ENCODE measurements around the gene PRR5. TPM values are rescaled to one million over a fixed set of nuclear protein-coding genes. Genes with fewer than 3 reads are reported as not detected.

Gene PRR5
- total and polyA plus RNA-seq, 2 donors (not counting 1 experiment from before 2014, with no cell fraction given) = 18.4 to 36.1 TPM

DNA sequence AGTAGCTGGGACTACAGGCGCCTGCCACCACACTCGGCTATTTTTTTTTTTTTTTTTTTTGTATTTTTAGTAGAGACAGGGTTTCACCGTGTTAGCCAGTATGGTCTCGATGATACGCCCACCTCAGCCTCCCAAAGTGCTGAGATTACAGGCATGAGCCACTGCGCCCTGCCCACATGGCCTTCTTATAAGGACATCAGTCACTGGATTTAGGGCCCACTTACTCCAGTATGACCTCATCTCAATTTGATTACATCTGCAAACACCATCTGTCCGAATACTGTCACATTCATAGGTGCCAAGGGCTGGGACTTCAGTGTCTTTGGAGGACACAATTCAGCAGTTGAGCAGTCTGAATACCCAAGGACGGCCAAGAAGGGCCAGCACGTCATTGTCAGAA lies 8.2 kb upstream of the PRR5 start:
- Histone ChIP-seq H3K4me2 (replicated peaks; ENCODE audit: low read depth, low read length, poor library complexity, severe bottlenecking) (no peak overlapping the region), H3K27me3 (replicated peaks in 1 of 4; ENCODE audit: control extremely low read depth in 1 of 4, control insufficient read depth in 3 of 4, insufficient read depth in 4 of 4, low read length in 3 of 4) (peaks cover 0 to 2% (median 0%) of the 10 kb centered on the region in 4 experiments), H3K27ac (ENCODE audit: low read length in 2 of 2) (no peak overlapping the region), H3K4me1 (ENCODE audit: control insufficient read depth in 2 of 2, insufficient read depth in 2 of 2, low read length in 2 of 2) (peaks cover 0 to 3% of the 10 kb centered on the region in 2 donors), H4K20me1 (ENCODE audit: control insufficient read depth, insufficient read depth, low read length, poor library complexity, severe bottlenecking) (no peaks in the 10 kb centered on the region), H3K9me3 (ENCODE audit: control extremely low read depth in 1 of 3, control insufficient read depth in 2 of 3, insufficient read depth in 1 of 3, low read length in 2 of 3) (no peaks in the 10 kb centered on the region), H3K79me2 (ENCODE audit: control insufficient read depth, insufficient read depth, low read length) (no peaks in the 10 kb centered on the region), H3K36me3 (replicated peaks in 1 of 2; ENCODE audit: control extremely low read depth in 1 of 2, control insufficient read depth in 1 of 2, extremely low read depth in 1 of 2, insufficient read depth in 2 of 2, low read length in 1 of 2) (no peaks in the 10 kb centered on the region), H3K4me3 (ENCODE audit: control extremely low read depth in 1 of 5, extremely low read depth in 1 of 5, insufficient read depth in 1 of 5, low read depth in 2 of 5, low read length in 4 of 5) (no peak overlapping the region), H2AFZ (ENCODE audit: insufficient read depth, low read depth, low read length, poor library complexity, severe bottlenecking) (no peak overlapping the region), H3K9ac (ENCODE audit: low read length) (no peak overlapping the region)
- intact Hi-C loops (cut with micrococcal nuclease) = no loop called here
- H3K27me3 Mint-ChIP-seq = no peaks in the 10 kb centered on the region
- no peak overlapping the region for H3K4me3 Mint-ChIP-seq
- no peak for ATAC-seq (ENCODE audit: low read depth)
- no peak for DNase-seq
- ChIA-PET POLR2A (interaction anchor here (0.6 kb wide), 1 partner anchor 1065 kb away, joined by 6 read pairs; no protein-coding TSS in a partner anchor), CTCF (no interaction called here)
- H3K4me1 Mint-ChIP-seq = no peaks in the 10 kb centered on the region
- no peak overlapping the region for H3K27ac Mint-ChIP-seq
- TF ChIP-seq, protein P1, sequence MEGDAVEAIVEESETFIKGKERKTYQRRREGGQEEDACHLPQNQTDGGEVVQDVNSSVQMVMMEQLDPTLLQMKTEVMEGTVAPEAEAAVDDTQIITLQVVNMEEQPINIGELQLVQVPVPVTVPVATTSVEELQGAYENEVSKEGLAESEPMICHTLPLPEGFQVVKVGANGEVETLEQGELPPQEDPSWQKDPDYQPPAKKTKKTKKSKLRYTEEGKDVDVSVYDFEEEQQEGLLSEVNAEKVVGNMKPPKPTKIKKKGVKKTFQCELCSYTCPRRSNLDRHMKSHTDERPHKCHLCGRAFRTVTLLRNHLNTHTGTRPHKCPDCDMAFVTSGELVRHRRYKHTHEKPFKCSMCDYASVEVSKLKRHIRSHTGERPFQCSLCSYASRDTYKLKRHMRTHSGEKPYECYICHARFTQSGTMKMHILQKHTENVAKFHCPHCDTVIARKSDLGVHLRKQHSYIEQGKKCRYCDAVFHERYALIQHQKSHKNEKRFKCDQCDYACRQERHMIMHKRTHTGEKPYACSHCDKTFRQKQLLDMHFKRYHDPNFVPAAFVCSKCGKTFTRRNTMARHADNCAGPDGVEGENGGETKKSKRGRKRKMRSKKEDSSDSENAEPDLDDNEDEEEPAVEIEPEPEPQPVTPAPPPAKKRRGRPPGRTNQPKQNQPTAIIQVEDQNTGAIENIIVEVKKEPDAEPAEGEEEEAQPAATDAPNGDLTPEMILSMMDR (IDR thresholded peaks at IDR 0.05) = no peak
- no peak for TF ChIP-seq EZH2 (IDR thresholded peaks at IDR 0.05; ENCODE audit: borderline replicate concordance, insufficient read depth, low read depth, low read length, poor library complexity, severe bottlenecking)
- 100% methylated on average over 5 of the region's 9 CpGs for WGBS (ENCODE audit: insufficient coverage)
- no peaks in the 10 kb centered on the region for H3K9me3 Mint-ChIP-seq (ENCODE audit: insufficient read depth)

DNA sequence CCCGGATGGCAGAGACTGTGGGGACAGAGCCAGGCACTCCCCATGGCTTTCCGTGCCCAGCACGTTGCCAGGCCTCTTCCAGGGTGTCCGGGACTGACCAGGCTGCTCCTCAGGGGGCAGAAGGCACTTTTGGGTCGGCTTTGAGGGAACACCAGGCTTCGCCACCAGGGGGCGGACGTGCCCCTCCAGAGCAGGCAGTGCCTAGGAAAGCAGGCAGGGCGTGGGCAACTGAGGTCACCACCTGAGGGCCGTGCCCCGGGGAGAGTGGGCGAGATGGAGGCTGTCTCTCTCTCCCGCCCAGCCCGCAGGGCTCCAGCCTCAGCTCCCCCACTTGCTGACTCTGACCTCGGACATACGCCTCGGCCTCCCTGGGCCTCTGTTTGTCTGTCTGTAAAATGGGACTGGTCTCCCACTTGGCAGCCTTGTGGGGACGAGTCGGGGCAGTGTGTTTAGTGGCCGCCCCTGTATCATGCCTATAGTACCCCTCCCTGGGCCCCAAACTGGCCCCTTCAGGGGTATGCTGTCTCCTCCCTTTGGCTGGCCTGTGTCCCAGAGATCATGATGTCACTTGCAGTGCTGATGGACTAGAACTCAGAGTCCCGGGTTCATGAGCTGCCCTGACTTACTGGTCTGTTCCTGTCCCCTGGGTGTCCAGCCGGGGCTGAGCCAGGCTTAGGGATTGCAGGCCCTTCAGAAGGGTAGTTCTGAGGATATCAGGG lies 4.4 kb upstream of the PRR5 start:
- no peak overlapping the region for H3K4me3 Mint-ChIP-seq
- intact Hi-C loops (cut with micrococcal nuclease) = no loop called here
- Histone ChIP-seq H3K36me3 (replicated peaks in 1 of 2; ENCODE audit: control extremely low read depth in 1 of 2, control insufficient read depth in 1 of 2, extremely low read depth in 1 of 2, insufficient read depth in 2 of 2, low read length in 1 of 2) (no peaks in the 10 kb centered on the region), H3K79me2 (ENCODE audit: control insufficient read depth, insufficient read depth, low read length) (peaks cover under 1% of the 10 kb centered on the region), H4K20me1 (ENCODE audit: control insufficient read depth, insufficient read depth, low read length, poor library complexity, severe bottlenecking) (peaks cover under 1% of the 10 kb centered on the region), H3K27ac (ENCODE audit: low read length in 2 of 2) (no peak overlapping the region), H3K9ac (ENCODE audit: low read length) (no peak overlapping the region), H3K9me3 (ENCODE audit: control extremely low read depth in 1 of 3, control insufficient read depth in 2 of 3, insufficient read depth in 1 of 3, low read length in 2 of 3) (no peaks in the 10 kb centered on the region), H3K4me1 (ENCODE audit: control insufficient read depth in 2 of 2, insufficient read depth in 2 of 2, low read length in 2 of 2) (peaks cover 6 to 11% of the 10 kb centered on the region in 2 donors), H2AFZ (ENCODE audit: insufficient read depth, low read depth, low read length, poor library complexity, severe bottlenecking) (no peak overlapping the region), H3K4me2 (replicated peaks; ENCODE audit: low read depth, low read length, poor library complexity, severe bottlenecking) (peak overlapping the region; percentile 5), H3K4me3 (ENCODE audit: control extremely low read depth in 1 of 5, extremely low read depth in 1 of 5, insufficient read depth in 1 of 5, low read depth in 2 of 5, low read length in 4 of 5) (no peak overlapping the region), H3K27me3 (replicated peaks in 1 of 4; ENCODE audit: control extremely low read depth in 1 of 4, control insufficient read depth in 3 of 4, insufficient read depth in 4 of 4, low read length in 3 of 4) (no peaks in the 10 kb centered on the region)
- no peaks in the 10 kb centered on the region for H3K27me3 Mint-ChIP-seq
- H3K27ac Mint-ChIP-seq = no peak overlapping the region
- ChIA-PET POLR2A (interaction anchor here (0.6 kb wide), 1 partner anchor 915 kb away, joined by 4 read pairs; no protein-coding TSS in a partner anchor), CTCF (interaction anchor here (0.9 to 4.1 kb wide), 7 partner anchors 11 to 41 kb away, joined by 3 to 72 read pairs (median 3); no protein-coding TSS in a partner anchor)
- 38% methylated on average over 22 of the region's 22 CpGs for WGBS (ENCODE audit: insufficient coverage)
- H3K4me1 Mint-ChIP-seq = peaks cover 3% of the 10 kb centered on the region
- TF ChIP-seq EZH2 (IDR thresholded peaks at IDR 0.05; ENCODE audit: borderline replicate concordance, insufficient read depth, low read depth, low read length, poor library complexity, severe bottlenecking) = no peak
- TF ChIP-seq, protein P1 (IDR thresholded peaks at IDR 0.05) = peak; percentile 93
- DNase-seq = peak; percentile 87
- peak; percentile 34 for ATAC-seq (ENCODE audit: low read depth)
- H3K9me3 Mint-ChIP-seq (ENCODE audit: insufficient read depth) = no peaks in the 10 kb centered on the region

Data from B cell (primary cell).